H9 (cell line): ENCODE results near the gene GLCCI1. TPM values are rescaled to one million over a fixed set of nuclear protein-coding genes. Genes with fewer than 3 reads are reported as not detected.

Experiments
- DNase-seq: peaks from one replicate; pipeline ENCODE4 v3.0.0-alpha.2; 2017
- H2AFZ ChIP-seq: one replicate; pipeline ENCODE4 v1.6.1; 2013; ENCODE audit warnings: mild to moderate bottlenecking, low read length, control low read depth, moderate library complexity
- H2AK5ac ChIP-seq: 2 replicates; pipeline ENCODE4 v1.6.1; 2013; ENCODE audit warnings: low read length, control low read depth, mixed read lengths; ENCODE audit not compliant: insufficient read length
- H2BK120ac ChIP-seq: one replicate; pipeline ENCODE4 v1.6.1; 2013; ENCODE audit warnings: low read depth, mild to moderate bottlenecking, low read length, control low read depth, inconsistent platforms; ENCODE audit not compliant: poor library complexity, severe bottlenecking
- H2BK12ac ChIP-seq: 2 replicates; pipeline ENCODE4 v1.6.1; 2013; ENCODE audit warnings: low read length, control low read depth, mixed read lengths, low read depth; ENCODE audit not compliant: insufficient read length
- H2BK15ac ChIP-seq: 2 replicates; pipeline ENCODE4 v1.6.1; 2013; ENCODE audit warnings: low read depth, low read length, control low read depth
- H2BK20ac ChIP-seq: one replicate; pipeline ENCODE4 v1.6.1; 2013; ENCODE audit warnings: low read depth, mild to moderate bottlenecking, low read length, control low read depth, inconsistent platforms; ENCODE audit not compliant: poor library complexity, severe bottlenecking
- H2BK5ac ChIP-seq: 2 replicates; pipeline ENCODE4 v1.6.1; 2013; ENCODE audit warnings: low read length, control low read depth, mixed read lengths; ENCODE audit not compliant: insufficient read length
- H3K14ac ChIP-seq: 2 replicates; pipeline ENCODE4 v1.6.1; 2013; ENCODE audit warnings: low read length, control low read depth; ENCODE audit not compliant: insufficient read depth
- H3K18ac ChIP-seq: 2 replicates; pipeline ENCODE4 v1.6.1; 2013; ENCODE audit warnings: low read depth, mild to moderate bottlenecking, mixed read lengths, low read length, control low read depth; ENCODE audit not compliant: insufficient read length
- H3K23ac ChIP-seq: 2 replicates; pipeline ENCODE4 v1.6.1; 2013; ENCODE audit warnings: low read length, control low read depth, mixed read lengths, low read depth; ENCODE audit not compliant: insufficient read length
- H3K23me2 ChIP-seq: 2 replicates; pipeline ENCODE4 v1.6.1; 2013; ENCODE audit warnings: low read depth, mild to moderate bottlenecking, mixed read lengths, low read length, control low read depth; ENCODE audit not compliant: insufficient read length, poor library complexity, severe bottlenecking
- H3K27ac ChIP-seq: 2 replicates; pipeline ENCODE4 v1.5.1; 2013; ENCODE audit warnings: low read length, control low read depth, mixed read lengths, low read depth; ENCODE audit not compliant: insufficient read length
- H3K27me3 ChIP-seq: 2 replicates; pipeline ENCODE4 v1.6.1; 2013; ENCODE audit warnings: low read length, control low read depth, inconsistent platforms; ENCODE audit not compliant: insufficient read depth
- H3K4ac ChIP-seq: 2 replicates; pipeline ENCODE4 v1.6.1; 2013; ENCODE audit warnings: low read depth, mild to moderate bottlenecking, control low read depth, inconsistent platforms, low read length, moderate library complexity
- H3K4me1 ChIP-seq: 2 replicates; pipeline ENCODE4 v1.6.1; 2013; ENCODE audit warnings: low read length, control low read depth, inconsistent platforms; ENCODE audit not compliant: insufficient read depth
- H3K4me2 ChIP-seq: 2 replicates; pipeline ENCODE4 v1.6.1; 2013; ENCODE audit warnings: low read length, control low read depth, mixed read lengths; ENCODE audit not compliant: insufficient read length, insufficient read depth
- H3K56ac ChIP-seq: 2 replicates; pipeline ENCODE4 v1.6.1; 2013; ENCODE audit warnings: low read depth, mild to moderate bottlenecking, mixed read lengths, low read length, control low read depth; ENCODE audit not compliant: insufficient read length
- H3K79me1 ChIP-seq: 2 replicates; pipeline ENCODE4 v1.6.1; 2013; ENCODE audit warnings: low read depth, mild to moderate bottlenecking, moderate library complexity, low read length, control low read depth, inconsistent platforms; ENCODE audit not compliant: insufficient read depth, poor library complexity, severe bottlenecking
- H3K79me2 ChIP-seq: 2 replicates; pipeline ENCODE4 v1.6.1; 2013; ENCODE audit warnings: low read length, control low read depth, inconsistent platforms; ENCODE audit not compliant: insufficient read depth
- H3K9ac ChIP-seq: 2 replicates; pipeline ENCODE4 v1.6.1; 2013; ENCODE audit warnings: low read length, control low read depth, mixed read lengths; ENCODE audit not compliant: insufficient read length; ENCODE audit errors: extremely low read depth
- H3K9me3 ChIP-seq: one replicate; pipeline ENCODE4 v1.6.1; 2013; ENCODE audit warnings: low read depth, low read length, inconsistent platforms; ENCODE audit not compliant: control insufficient read depth
- H3T11ph ChIP-seq: one replicate; pipeline ENCODE4 v1.6.1; 2013; ENCODE audit warnings: mild to moderate bottlenecking, low read length, control low read depth, inconsistent platforms
- H4K20me1 ChIP-seq: one replicate; pipeline ENCODE4 v1.6.1; 2013; ENCODE audit not compliant: control insufficient read depth, insufficient read length, insufficient read depth
- H4K5ac ChIP-seq: 2 replicates; pipeline ENCODE4 v1.6.1; 2013; ENCODE audit warnings: low read depth, mild to moderate bottlenecking, mixed read lengths, low read length, control low read depth; ENCODE audit not compliant: insufficient read length
- H4K8ac ChIP-seq: replicated peaks from 2 replicates; pipeline ENCODE4 v1.6.1; 2013; ENCODE audit warnings: low read length, control low read depth, mixed read lengths, low read depth; ENCODE audit not compliant: insufficient read length
- H4K91ac ChIP-seq: 2 replicates; pipeline ENCODE4 v1.6.1; 2013; ENCODE audit warnings: low read depth, mild to moderate bottlenecking, moderate library complexity, mixed read lengths, low read length, control low read depth; ENCODE audit not compliant: insufficient read length
- H3K27ac Mint-ChIP-seq, 3 experiments: 2 replicates in 2 of 3; 3 replicates in 1 of 3; pipeline ENCODE4 v1.8.0; 2020 to 2021; ENCODE audit warnings: mixed read lengths in 3 of 3, mild to moderate bottlenecking in 1 of 3, moderate library complexity in 1 of 3
- H3K27me3 Mint-ChIP-seq: 2 replicates; pipeline ENCODE4 v1.8.0; 2021; ENCODE audit warnings: low read depth, mild to moderate bottlenecking, moderate library complexity, mixed read lengths
- H3K36me3 Mint-ChIP-seq, 3 experiments: 2 replicates in 2 of 3; 3 replicates in 1 of 3; pipeline ENCODE4 v1.8.0; 2020 to 2021; ENCODE audit warnings: low read depth in 3 of 3, mixed read lengths in 3 of 3; ENCODE audit not compliant: insufficient read depth in 1 of 3
- H3K4me1 Mint-ChIP-seq, 2 experiments: 2 replicates each; pipeline ENCODE4 v1.8.0; 2020; ENCODE audit warnings: mixed read lengths in 2 of 2
- H3K4me3 Mint-ChIP-seq, 2 experiments: 2 replicates in 1 of 2; 3 replicates in 1 of 2; pipeline ENCODE4 v1.8.0; 2020 to 2021; ENCODE audit warnings: mild to moderate bottlenecking in 2 of 2, mixed read lengths in 2 of 2, moderate library complexity in 1 of 2
- H3K9me3 Mint-ChIP-seq, 2 experiments: 2 replicates in 1 of 2; 3 replicates in 1 of 2; pipeline ENCODE4 v1.8.0; 2020; ENCODE audit warnings: mild to moderate bottlenecking in 2 of 2, mixed read lengths in 2 of 2, moderate library complexity in 1 of 2
- CTCF ChIP-seq: fragments of 200-600 bp; sonication (generic); conservative IDR thresholded peaks from 3 replicates; pipeline ENCODE4 v1.8.0; 2021; ENCODE audit warnings: antibody characterized with exemption, mild to moderate bottlenecking
- total RNA-seq: library from RNA; stranded (reverse); gene quantifications from 2 replicates; pipeline ENCODE4 v1.2.1, GENCODE V29; 2021

GLCCI1 gene
- total RNA-seq, 1 experiment from 2014 or later: 19.1 TPM

- Mint-ChIP-seq H3K9me3 (no peaks in the 10 kb centered on the region), H3K27ac (no peak overlapping the region), H3K4me3 (no peak overlapping the region), H3K4me1 (no peaks in the 10 kb centered on the region), H3K36me3 (peaks cover 12 to 35% (median 30%) of the 10 kb centered on the region in 3 experiments), H3K27me3 (no peaks in the 10 kb centered on the region)
- Histone ChIP-seq H2AFZ (no peak overlapping the region), H4K20me1 (no peaks in the 10 kb centered on the region), H2BK120ac (no peak overlapping the region), H2BK12ac (no peak overlapping the region), H3K79me1 (no peaks in the 10 kb centered on the region), H2BK15ac (no peak overlapping the region), H3K79me2 (no peaks in the 10 kb centered on the region), H3K9ac (no peak overlapping the region), H2AK5ac (no peak overlapping the region), H3K9me3 (no peaks in the 10 kb centered on the region), H4K5ac (no peak overlapping the region), H3T11ph (no peak overlapping the region), H3K4me1 (no peaks in the 10 kb centered on the region), H4K91ac (no peak overlapping the region), H3K27ac (no peak overlapping the region), H2BK20ac (no peak overlapping the region), H3K56ac (no peak overlapping the region), H3K18ac (no peak overlapping the region), H3K4ac (no peak overlapping the region), H3K14ac (no peak overlapping the region), H3K4me2 (no peak overlapping the region), H4K8ac (no peak overlapping the region), H2BK5ac (no peak overlapping the region), H3K27me3 (no peaks in the 10 kb centered on the region), H3K23me2 (no peaks in the 10 kb centered on the region), H3K23ac (no peak overlapping the region)
- TF ChIP-seq CTCF: no peak
- no peak for DNase-seq
These were observed 89.7 kb downstream of the GLCCI1 start for GRCh38 chr7:8058322-8058721.
